Spleen (tissue), 11 donors: Measurements from ENCODE around the gene EHD2. TPM values are rescaled to one million over a fixed set of nuclear protein-coding genes. Genes with fewer than 3 reads are reported as not detected.
"Not testable (repeated sequence)": the region's sequence is repeated elsewhere in the genome, so short reads cannot be mapped to it uniquely, and the experiment has no call there.

ENCODE experiments used
- DNase-seq: peaks from one replicate; pipeline ENCODE4 v3.0.0-alpha.2; 2020
- H3K27ac ChIP-seq, 8 donors: fragments of 200-600 bp; sonication (generic) in 7 of 8; 1 replicate in 4 of 8; 2 replicates in 4 of 8; pipeline versions ENCODE4 v1.5.0 to v1.8.0; 2016 to 2021; ENCODE audit warnings: inconsistent platforms in 4 of 8, mild to moderate bottlenecking in 4 of 8, moderate library complexity in 1 of 8
- H3K27me3 ChIP-seq, 7 donors: fragments of 200-600 bp; sonication (generic) in 6 of 7; replicated peaks in 1 of 7; 1 replicate in 4 of 7; 2 replicates in 3 of 7; pipeline versions ENCODE4 v1.5.0 to v1.8.0; 2016 to 2021; ENCODE audit warnings: inconsistent platforms in 3 of 7, mild to moderate bottlenecking in 1 of 7
- H3K36me3 ChIP-seq, 6 donors: fragments of 200-600 bp; sonication (generic) in 5 of 6; 1 replicate in 4 of 6; 2 replicates in 2 of 6; pipeline versions ENCODE4 v1.5.0 to v1.8.0; 2016 to 2021; ENCODE audit warnings: inconsistent platforms in 2 of 6
- H3K4me1 ChIP-seq, 6 donors: fragments of 200-600 bp; sonication (generic) in 5 of 6; 1 replicate in 3 of 6; 2 replicates in 3 of 6; pipeline versions ENCODE4 v1.5.0 to v1.8.0; 2016 to 2021; ENCODE audit warnings: inconsistent platforms in 3 of 6
- H3K4me3 ChIP-seq, 8 donors: fragments of 200-600 bp; sonication (generic) in 7 of 8; 1 replicate in 4 of 8; 2 replicates in 4 of 8; pipeline versions ENCODE4 v1.5.0 to v1.8.0; 2016 to 2021; ENCODE audit warnings: inconsistent platforms in 4 of 8, mild to moderate bottlenecking in 4 of 8, moderate library complexity in 2 of 8
- H3K9me3 ChIP-seq, 8 donors: fragments of 200-600 bp; sonication (generic) in 7 of 8; 1 replicate in 4 of 8; 2 replicates in 4 of 8; pipeline versions ENCODE4 v1.5.0 to v1.8.0; 2016 to 2021; ENCODE audit warnings: inconsistent platforms in 4 of 8
- CTCF ChIP-seq, 11 experiments: fragments of 200-600 bp in 7 of 11; fragments of 450-650 bp in 4 of 11; sonication (generic) in 4 of 11; IDR thresholded peaks in 8 of 11; conservative IDR thresholded peaks in 3 of 11; 1 replicate in 7 of 11; 2 replicates in 4 of 11; pipeline versions ENCODE4 v1.4.0 to v1.8.0; 2016 to 2021; ENCODE audit warnings: antibody characterized with exemption in 11 of 11, inconsistent platforms in 4 of 11, mild to moderate bottlenecking in 1 of 11
- POLR2A ChIP-seq, 3 donors: fragments of 450-650 bp; IDR thresholded peaks; one replicate each; pipeline ENCODE4 v1.5.1; 2017; ENCODE audit warnings: antibody characterized with exemption in 3 of 3, mild to moderate bottlenecking in 1 of 3
- POLR2AphosphoS5 ChIP-seq, 3 donors: sonication (generic); formaldehyde crosslinking; IDR thresholded peaks; one replicate each; pipeline ENCODE4 v1.5.1; 2017; ENCODE audit warnings: antibody characterized with exemption in 3 of 3
- WGBS, 5 donors: extraction: QIAGEN DNeasy Blood & Tissue Kit in 3 of 5; methylation state at CpG; one replicate each; pipeline versions ENCODE4 v1.1.5 to v1.1.7; 2013 to 2018; 5-methylcytosine and 5-hydroxymethylcytosine counted together
- intact Hi-C: fragments of 100-400 bp; cut with DNase I; formaldehyde crosslinking; loops from one replicate; pipeline ENCODE4 v1.15.0; 2023; ENCODE audit warnings: low total_unique reads
- polyA plus RNA-seq, 3 donors: library from polyadenylated mRNA; stranded (reverse); fragments of 200-250 nt; gene quantifications; one replicate each; pipeline ENCODE4 v1.2.1, GENCODE V29; 2013
- total RNA-seq, 7 donors: library from RNA; depleted of rRNA in 3 of 7; stranded (reverse); fragments of >200 nt in 3 of 7; fragmentation: NEBNext Ultra II Directional in 4 of 7; extraction: Animal tissue kit (Norgen Biotek cat#: 25700) in 4 of 7; gene quantifications; one replicate each; pipeline versions ENCODE4 v1.1.0 to v1.2.1, GENCODE V29; 2016 to 2021
- donor health status: healthy with polysubstance abuse.
- donor health status: DM: no; HTN: no; CAD: no; lungs with moderate emphysema.
- donor health status: DM: no; HTN: no; CAD: no.
- donor health status: Bipolar disorder and iron deficiency.
- donor health status: healthy.
- donor health status: DM: no; HTN: no; CAD: no.
- donor health status: DM: yes; HTN: yes; CAD: no.

EHD2 gene
- total and polyA plus RNA-seq, 10 donors = 6.9 to 87.7 (median 57.5) TPM

GRCh38 chr19:47716270-47716937 is 3.2 kb downstream of the EHD2 start:
- H3K27ac ChIP-seq = peak overlapping the region in 3 of 8 donors; percentile 13 to 25 (median 24)
- intact Hi-C loops = loop anchor here (10.0 kb wide), 1 partner anchor 68 kb away; no protein-coding TSS in a partner anchor
- peaks cover 0 to 13% (median 2%) of the 10 kb centered on the region in 6 donors for H3K36me3 ChIP-seq
- 62 to 79% (median 72%) methylated on average over 23 to 32 of the region's 32 CpGs for WGBS, 5 donors
- H3K4me1 ChIP-seq = peaks cover 7 to 68% (median 34%) of the 10 kb centered on the region in 6 donors
- peak overlapping the region in 2 of 8 donors; percentile 4 to 44 for H3K4me3 ChIP-seq
- no peak for DNase-seq
- TF ChIP-seq POLR2A (IDR thresholded peaks at IDR 0.05) (no peak), CTCF (IDR thresholded peaks at IDR 0.05 in 8 of 11, conservative IDR thresholded peaks at IDR 0.05 in 3 of 11) (no peak), POLR2AphosphoS5 (IDR thresholded peaks at IDR 0.05) (peak in 2 of 3 donors; percentile 47 to 64)
- peaks cover 0 to 41% (median 3%) of the 10 kb centered on the region in 7 donors for H3K27me3 ChIP-seq
- H3K9me3 ChIP-seq = peaks cover 0 to 12% (median 0%) of the 10 kb centered on the region in 8 donors

- Histone ChIP-seq H3K27me3 (peaks cover 0 to 32% (median 0%) of the 10 kb centered on the region in 7 donors), H3K4me1 (peaks cover 7 to 69% (median 37%) of the 10 kb centered on the region in 6 donors), H3K4me3 (peak overlapping the region in 1 of 8 donors; percentile 42), H3K27ac (peak overlapping the region in 7 of 8 donors; percentile 62 to 83 (median 75)), H3K36me3 (peaks cover 0 to 21% (median 2%) of the 10 kb centered on the region in 6 donors), H3K9me3 (peaks cover 0 to 12% (median 0%) of the 10 kb centered on the region in 8 donors)
- 73 to 83% (median 77%) methylated on average over 8 to 11 of the region's 11 CpGs for whole genome bisulfite sequencing, 5 donors
- DNase-seq = not testable (repeated sequence)
- intact Hi-C loops = loop anchor here (10.0 kb wide), 1 partner anchor 66 kb away; no protein-coding TSS in a partner anchor
These were observed 5.3 kb downstream of the EHD2 start for GRCh38 chr19:47718415-47719046.

- WGBS, 5 donors = 58 to 71% (median 60%) methylated on average over 22 to 26 of the region's 26 CpGs
- peak; percentile 81 for DNase-seq
- H3K9me3 ChIP-seq = peaks cover 0 to 5% (median 0%) of the 10 kb centered on the region in 8 donors
- H3K4me1 ChIP-seq = peaks cover 7 to 74% (median 40%) of the 10 kb centered on the region in 6 donors
- TF ChIP-seq POLR2AphosphoS5 (IDR thresholded peaks at IDR 0.05) (peak; percentile 57 to 75 (median 73)), CTCF (IDR thresholded peaks at IDR 0.05 in 8 of 11, conservative IDR thresholded peaks at IDR 0.05 in 3 of 11) (no peak)
- H3K27ac ChIP-seq = peak overlapping the region in 7 of 8 donors; percentile 62 to 83 (median 75)
- H3K4me3 ChIP-seq = peak overlapping the region in 1 of 8 donors; percentile 42
- peaks cover 0 to 25% (median 0%) of the 10 kb centered on the region in 7 donors for H3K27me3 ChIP-seq
- intact Hi-C loops = loop anchor here (10.0 kb wide), 1 partner anchor 66 kb away; no protein-coding TSS in a partner anchor
- H3K36me3 ChIP-seq = peaks cover 0 to 21% (median 2%) of the 10 kb centered on the region in 6 donors
These were observed 6.0 kb downstream of the EHD2 start for GRCh38 chr19:47719047-47719859.

- Histone ChIP-seq H3K27me3 (peaks cover 0 to 15% (median 0%) of the 10 kb centered on the region in 7 donors), H3K27ac (peak overlapping the region in 4 of 8 donors; percentile 75 to 83 (median 80)), H3K36me3 (peaks cover 0 to 25% (median 4%) of the 10 kb centered on the region in 6 donors), H3K4me1 (peaks cover 7 to 62% (median 35%) of the 10 kb centered on the region in 6 donors), H3K4me3 (no peak overlapping the region), H3K9me3 (no peaks in the 10 kb centered on the region)
- DNase-seq = no peak
- no peak for TF ChIP-seq CTCF (IDR thresholded peaks at IDR 0.05 in 8 of 11, conservative IDR thresholded peaks at IDR 0.05 in 3 of 11)
- no peak for TF ChIP-seq POLR2A (IDR thresholded peaks at IDR 0.05)
- 87 to 93% (median 90%) methylated on average over 14 of the region's 14 CpGs for WGBS, 5 donors
- intact Hi-C loops = no loop called here
These were observed 7.6 kb downstream of the EHD2 start for GRCh38 chr19:47720669-47721422.
